Dermis lymphatic vessel endothelial cell (primary cell): ENCODE results near the gene TP53TG5. TPM values are rescaled to one million over a fixed set of nuclear protein-coding genes. Genes with fewer than 3 reads are reported as not detected.

Experiments
- total RNA-seq: library from RNA; depleted of rRNA; stranded (reverse); fragments of >200 nt; gene quantifications from 2 replicates; pipeline ENCODE4 v1.2.1, GENCODE V29; 2014

TP53TG5 gene
- total RNA-seq: not detected in 2 replicates

GRCh38 chr20:45378191-45378590 lies at the start of gene TP53TG5:
TSS of gene TP53TG5 (minus strand) at chr20:45378325. CDS start at chr20:45378236, 89 bp downstream.

GRCh38 chr20:45415822-45416637 lies 37.9 kb upstream of the TP53TG5 start, which contains the start of gene PIGT:
TSS of gene PIGT (plus strand) at chr20:45416141. CDS start at chr20:45416157, 16 bp downstream.

GRCh38 chr20:45407783-45408645 lies 29.9 kb upstream of the TP53TG5 start, which contains the start of gene DBNDD2:
TSS of gene DBNDD2 (plus strand) at chr20:45408289. CDS start at chr20:45408468, 179 bp downstream.

GRCh38 chr20:45362804-45363610 lies 15.1 kb downstream of the TP53TG5 start, which contains the start of gene SYS1:
TSS of gene SYS1 (plus strand) at chr20:45363156. CDS start at chr20:45363532, 376 bp downstream.

GRCh38 chr20:45347936-45348778 lies 30.0 kb downstream of the TP53TG5 start, which contains the start of gene SDC4:
TSS of gene SDC4 (minus strand) at chr20:45348424. CDS start at chr20:45348384, 40 bp downstream.

Other genes with a start within 250 kb of the TP53TG5 start
- gene PI3, start 203.4 kb downstream of the TP53TG5 start, total RNA-seq: not detected in 2 replicates
- gene SEMG1, start 171.3 kb downstream of the TP53TG5 start, total RNA-seq: not detected in 2 replicates
- not detected in 2 replicates for gene SEMG2, start 157.0 kb downstream of the TP53TG5 start, total RNA-seq
- 0.69 TPM in 1 of 2 replicates, not detected in the other for gene SLPI, start 123.8 kb downstream of the TP53TG5 start, total RNA-seq
- not detected in 2 replicates for gene RBPJL, start 71.5 kb downstream of the TP53TG5 start, total RNA-seq
- gene MATN4, start 70.0 kb downstream of the TP53TG5 start, total RNA-seq: under 0.01 TPM in 1 of 2 replicates, not detected in the other
- gene SDC4, start 29.9 kb downstream of the TP53TG5 start, total RNA-seq: 26.6 and 54.9 TPM in 2 replicates
- gene SYS1, start 15.2 kb downstream of the TP53TG5 start, total RNA-seq: 23.8 and 29.6 TPM in 2 replicates
- gene DBNDD2, start 30.0 kb upstream of the TP53TG5 start, total RNA-seq: 6.8 and 10.9 TPM in 2 replicates
- 16.9 and 20.2 TPM in 2 replicates for gene PIGT, start 37.8 kb upstream of the TP53TG5 start, total RNA-seq
- not detected in 2 replicates for gene WFDC2, start 91.4 kb upstream of the TP53TG5 start, total RNA-seq
- gene SPINT3, start 137.3 kb upstream of the TP53TG5 start, total RNA-seq: not detected in 2 replicates
- not detected in 2 replicates for gene WFDC6, start 161.2 kb upstream of the TP53TG5 start, total RNA-seq
- not detected in 2 replicates for gene EPPIN, start 169.1 kb upstream of the TP53TG5 start, total RNA-seq
- gene WFDC8, start 201.0 kb upstream of the TP53TG5 start, total RNA-seq: not detected in 2 replicates